ENCODE measurements around the gene NPFFR1.

The NPFFR1 gene

DNA sequence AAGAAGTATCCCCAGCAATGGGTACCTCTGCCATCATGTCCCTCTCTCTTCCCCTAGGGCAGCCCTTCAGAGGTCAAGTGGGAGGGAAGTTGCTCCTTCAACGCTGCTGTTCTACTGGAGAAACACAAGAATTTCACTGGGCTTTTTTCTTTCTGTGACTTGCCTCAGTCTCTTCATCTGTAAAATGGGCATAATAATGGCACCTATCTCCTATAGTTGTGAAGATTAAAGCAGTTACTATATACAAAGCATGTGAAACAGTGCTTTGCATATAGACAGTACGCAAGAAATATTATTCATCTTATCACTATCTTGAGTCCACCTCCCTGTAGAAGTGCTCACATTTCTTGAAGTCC, 1.6 kb upstream of the NPFFR1 start:
- DNase-seq (ENCODE audit: low read depth, low spot score): no peak
- in situ Hi-C loops (cut with HindIII; ENCODE audit: low sequenced_read_pairs): no loop called here
- TF ChIP-seq, protein P1, sequence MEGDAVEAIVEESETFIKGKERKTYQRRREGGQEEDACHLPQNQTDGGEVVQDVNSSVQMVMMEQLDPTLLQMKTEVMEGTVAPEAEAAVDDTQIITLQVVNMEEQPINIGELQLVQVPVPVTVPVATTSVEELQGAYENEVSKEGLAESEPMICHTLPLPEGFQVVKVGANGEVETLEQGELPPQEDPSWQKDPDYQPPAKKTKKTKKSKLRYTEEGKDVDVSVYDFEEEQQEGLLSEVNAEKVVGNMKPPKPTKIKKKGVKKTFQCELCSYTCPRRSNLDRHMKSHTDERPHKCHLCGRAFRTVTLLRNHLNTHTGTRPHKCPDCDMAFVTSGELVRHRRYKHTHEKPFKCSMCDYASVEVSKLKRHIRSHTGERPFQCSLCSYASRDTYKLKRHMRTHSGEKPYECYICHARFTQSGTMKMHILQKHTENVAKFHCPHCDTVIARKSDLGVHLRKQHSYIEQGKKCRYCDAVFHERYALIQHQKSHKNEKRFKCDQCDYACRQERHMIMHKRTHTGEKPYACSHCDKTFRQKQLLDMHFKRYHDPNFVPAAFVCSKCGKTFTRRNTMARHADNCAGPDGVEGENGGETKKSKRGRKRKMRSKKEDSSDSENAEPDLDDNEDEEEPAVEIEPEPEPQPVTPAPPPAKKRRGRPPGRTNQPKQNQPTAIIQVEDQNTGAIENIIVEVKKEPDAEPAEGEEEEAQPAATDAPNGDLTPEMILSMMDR (IDR thresholded peaks at IDR 0.05; ENCODE audit: low read depth, low read length): no peak
- H3K4me3 ChIP-seq (ENCODE audit: low read depth, low read length): no peak overlapping the region

DNA sequence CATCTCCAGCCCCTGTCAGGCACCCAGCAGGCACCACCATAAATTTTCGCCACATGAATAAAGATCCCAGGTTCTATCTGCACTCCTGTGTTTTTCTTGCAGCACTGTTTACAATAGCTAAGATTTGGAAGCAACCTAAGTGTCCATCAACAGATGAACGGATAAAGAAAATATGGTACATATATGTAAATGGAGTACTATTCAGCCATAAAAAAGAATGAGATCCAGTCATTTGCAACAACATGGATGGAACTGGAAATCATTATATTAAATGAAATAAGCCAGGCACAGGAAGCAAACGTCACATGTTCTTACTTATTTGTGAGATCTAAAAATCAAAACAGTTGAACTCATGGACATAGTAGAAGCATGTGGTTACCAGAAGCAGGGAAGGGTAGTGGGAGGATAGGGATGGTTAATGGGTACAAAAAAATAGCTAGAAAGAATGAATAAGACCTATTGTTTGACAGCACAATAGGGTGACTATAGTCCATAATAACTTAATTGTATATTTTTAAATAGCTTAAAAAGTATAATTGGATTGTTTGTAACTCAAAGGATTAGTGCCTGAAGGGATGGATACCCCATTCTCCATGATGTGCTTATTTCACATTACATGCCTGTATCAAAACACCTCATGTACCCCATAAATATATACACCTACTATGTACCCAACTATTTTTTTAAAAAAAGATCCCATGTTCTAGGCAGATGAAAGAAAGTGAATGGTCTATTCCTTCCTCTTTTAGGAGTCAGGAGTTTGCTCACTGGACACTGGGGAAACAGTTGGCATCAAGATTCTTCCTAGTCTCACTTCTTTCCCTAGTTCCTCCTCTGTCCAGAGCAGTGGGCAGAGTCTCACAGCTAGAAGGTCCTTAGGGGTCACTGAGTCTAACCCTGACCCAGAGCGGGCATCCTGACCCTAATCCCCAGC, 1.0 kb upstream of the NPFFR1 start:
- no peak for DNase-seq (ENCODE audit: low read depth, low spot score)
- no peak overlapping the region for H3K4me3 ChIP-seq (ENCODE audit: low read depth, low read length)
- in situ Hi-C loops (cut with HindIII; ENCODE audit: low sequenced_read_pairs): no loop called here
- TF ChIP-seq, protein P1 (IDR thresholded peaks at IDR 0.05; ENCODE audit: low read depth, low read length): no peak

DNA sequence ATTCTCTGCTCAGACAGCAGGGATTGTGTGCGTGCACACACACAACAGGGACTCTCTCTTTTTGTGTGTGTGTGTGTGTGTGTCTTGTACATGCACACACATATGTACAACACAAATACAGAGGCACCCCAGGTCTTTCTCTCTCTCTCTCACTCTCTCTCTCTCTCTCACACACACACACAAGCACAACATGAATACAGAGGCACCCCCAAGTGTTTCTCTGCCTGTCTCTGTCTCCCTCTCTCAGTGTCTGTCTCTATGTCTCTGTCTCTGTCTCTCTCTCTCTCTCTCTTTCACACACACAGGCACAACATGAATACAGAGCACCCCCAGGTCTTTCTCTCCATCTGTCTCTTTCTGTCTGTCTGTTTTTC, 746 bp downstream of the NPFFR1 start:
- in situ Hi-C loops (cut with HindIII; ENCODE audit: low sequenced_read_pairs): no loop called here
- DNase-seq (ENCODE audit: low read depth, low spot score): no peak
- H3K4me3 ChIP-seq (ENCODE audit: low read depth, low read length): no peak overlapping the region
- TF ChIP-seq, protein P1 (IDR thresholded peaks at IDR 0.05; ENCODE audit: low read depth, low read length): no peak

DNA sequence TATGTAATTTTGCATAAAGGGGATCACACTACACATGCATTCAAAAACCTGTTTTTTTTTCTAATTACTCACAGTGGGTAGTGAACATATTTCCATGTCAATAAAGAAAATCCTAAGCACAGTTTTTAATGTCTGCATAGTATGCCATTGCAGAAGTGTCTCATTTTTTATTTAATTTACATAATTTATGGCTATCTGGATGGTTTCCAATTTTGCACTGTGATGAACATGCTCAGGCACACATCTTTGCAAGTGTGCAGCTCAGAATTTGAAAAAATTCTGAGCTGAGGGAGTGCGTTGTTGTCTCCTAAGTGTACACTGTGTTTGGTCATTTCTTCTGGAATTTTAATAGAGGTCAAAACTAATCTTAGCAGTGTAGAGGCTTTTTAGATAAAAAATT, 2.2 kb downstream of the NPFFR1 start:
- DNase-seq (ENCODE audit: low read depth, low spot score): no peak
- TF ChIP-seq, protein P1 (IDR thresholded peaks at IDR 0.05; ENCODE audit: low read depth, low read length): no peak
- in situ Hi-C loops (cut with HindIII; ENCODE audit: low sequenced_read_pairs): no loop called here
- H3K4me3 ChIP-seq (ENCODE audit: low read depth, low read length): no peak overlapping the region

DNA sequence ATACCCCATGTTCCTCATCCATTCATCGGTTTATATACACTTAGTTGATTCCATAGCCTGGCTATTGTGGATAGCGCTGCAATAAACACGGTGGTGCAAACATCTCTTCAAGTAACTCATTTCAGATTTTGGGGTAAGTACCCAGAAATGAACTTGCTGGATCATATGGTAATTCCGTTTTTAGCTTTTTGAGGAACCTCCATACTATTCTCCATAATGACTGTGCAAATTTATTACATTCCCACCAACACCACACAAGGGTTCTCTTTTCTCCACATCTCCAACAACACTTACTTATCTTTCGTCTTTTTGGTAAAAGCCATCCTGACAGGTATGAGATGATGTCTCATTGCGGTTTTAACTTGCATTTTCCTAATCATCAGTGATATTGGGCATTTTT, 3.7 kb downstream of the NPFFR1 start:
- in situ Hi-C loops (cut with HindIII; ENCODE audit: low sequenced_read_pairs): no loop called here
- H3K4me3 ChIP-seq (ENCODE audit: low read depth, low read length): no peak overlapping the region
- no peak for DNase-seq (ENCODE audit: low read depth, low spot score)
- TF ChIP-seq, protein P1 (IDR thresholded peaks at IDR 0.05; ENCODE audit: low read depth, low read length): no peak

DNA sequence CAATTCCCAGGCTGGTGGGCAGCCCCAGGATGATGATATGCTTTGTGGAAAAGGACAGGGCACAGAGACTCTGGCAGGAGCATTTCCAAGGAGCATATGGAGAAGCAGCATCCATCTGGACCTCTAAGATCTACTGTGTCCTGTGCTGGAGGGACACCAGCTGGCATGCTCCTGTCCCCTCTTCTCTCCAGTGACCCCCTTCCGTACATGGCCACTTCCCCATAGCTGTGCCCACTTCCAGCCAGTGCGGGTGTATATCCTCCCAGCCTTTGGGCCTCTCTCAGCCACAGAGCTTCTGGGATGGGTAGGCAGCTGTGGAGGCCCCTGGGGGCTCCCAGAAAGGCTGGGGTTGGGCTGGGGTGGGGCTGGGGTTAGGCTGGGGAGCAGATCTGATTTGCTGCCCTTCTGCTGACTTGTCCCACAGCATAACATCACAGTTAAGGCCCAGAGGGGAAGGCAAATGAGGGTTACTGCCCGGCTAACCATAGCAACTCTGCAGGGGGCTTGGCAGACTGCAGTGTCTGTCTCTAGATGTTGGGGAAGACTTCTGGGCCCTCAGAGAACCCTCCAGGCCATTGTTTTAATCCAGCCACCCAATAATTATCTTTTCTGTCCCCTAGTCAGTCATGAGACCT, 6.3 kb downstream of the NPFFR1 start:
- DNase-seq (ENCODE audit: low read depth, low spot score): no peak
- in situ Hi-C loops (cut with HindIII; ENCODE audit: low sequenced_read_pairs): no loop called here
- H3K4me3 ChIP-seq (ENCODE audit: low read depth, low read length): no peak overlapping the region
- TF ChIP-seq, protein P1 (IDR thresholded peaks at IDR 0.05; ENCODE audit: low read depth, low read length): no peak

Data from astrocyte of the spinal cord (primary cell).